Mesenchymal stem cell (in vitro differentiated cells and primary cell): ENCODE results near the gene CA14.
"Not testable (repeated sequence)": the region's sequence is repeated elsewhere in the genome, so short reads cannot be mapped to it uniquely, and the experiment has no call there.

Experiments
- DNase-seq: peaks from one replicate; pipeline ENCODE4 v3.0.0-alpha.2; 2013
- H2AFZ ChIP-seq: one replicate; pipeline ENCODE4 v1.6.1; 2013; ENCODE audit warnings: low read depth, mild to moderate bottlenecking, control low read depth, inconsistent platforms, low read length, moderate library complexity
- H2AK5ac ChIP-seq: 2 replicates; pipeline ENCODE4 v1.6.1; 2013; ENCODE audit warnings: low read length, moderate library complexity, mild to moderate bottlenecking, inconsistent platforms; ENCODE audit not compliant: severe bottlenecking
- H2BK120ac ChIP-seq: one replicate; pipeline ENCODE4 v1.6.1; 2013; ENCODE audit warnings: low read depth, mild to moderate bottlenecking, inconsistent platforms, low read length, moderate library complexity
- H2BK12ac ChIP-seq, 2 experiments: one replicate each; pipeline ENCODE4 v1.6.1; 2013; ENCODE audit warnings: inconsistent platforms in 2 of 2, low read length in 2 of 2, mild to moderate bottlenecking in 2 of 2, moderate library complexity in 2 of 2, control low read depth in 1 of 2
- H2BK15ac ChIP-seq: one replicate; pipeline ENCODE4 v1.6.1; 2013; ENCODE audit warnings: mild to moderate bottlenecking, low read depth, inconsistent platforms; ENCODE audit not compliant: poor library complexity, severe bottlenecking
- H2BK5ac ChIP-seq: 2 replicates; pipeline ENCODE4 v1.6.1; 2013; ENCODE audit warnings: low read depth, mild to moderate bottlenecking, low read length, control low read depth, inconsistent platforms; ENCODE audit not compliant: poor library complexity, severe bottlenecking
- H3K14ac ChIP-seq, 2 experiments: one replicate each; pipeline ENCODE4 v1.6.1; 2013; ENCODE audit warnings: inconsistent platforms in 2 of 2, low read length in 2 of 2, control low read depth in 1 of 2, mild to moderate bottlenecking in 1 of 2, moderate library complexity in 1 of 2
- H3K18ac ChIP-seq, 2 experiments: one replicate each; pipeline ENCODE4 v1.6.1; 2013; ENCODE audit warnings: inconsistent platforms in 2 of 2, low read length in 2 of 2, control low read depth in 1 of 2, low read depth in 1 of 2, mild to moderate bottlenecking in 1 of 2
- H3K23ac ChIP-seq, 2 experiments: one replicate each; pipeline ENCODE4 v1.6.1; 2013; ENCODE audit warnings: inconsistent platforms in 2 of 2, low read length in 2 of 2, mild to moderate bottlenecking in 2 of 2, moderate library complexity in 2 of 2, control low read depth in 1 of 2
- H3K27ac ChIP-seq: 2 replicates; pipeline ENCODE4 v1.5.1; 2013; ENCODE audit warnings: mild to moderate bottlenecking, moderate library complexity, low read length, control low read depth, inconsistent platforms; ENCODE audit not compliant: poor library complexity, severe bottlenecking
- H3K27me3 ChIP-seq, 2 experiments: 2 replicates each; pipeline versions ENCODE4 v1.6.1 to v1.7.0; 2013; ENCODE audit warnings: low read length in 2 of 2, mild to moderate bottlenecking in 2 of 2, moderate library complexity in 2 of 2, control low read depth in 1 of 2, inconsistent platforms in 1 of 2; ENCODE audit not compliant: control insufficient read depth in 1 of 2, insufficient read depth in 1 of 2
- H3K36me3 ChIP-seq, 2 experiments: 2 replicates each; pipeline versions ENCODE4 v1.6.1 to v1.7.0; 2013; ENCODE audit warnings: low read length in 2 of 2, control low read depth in 1 of 2, inconsistent platforms in 1 of 2, low read depth in 1 of 2, mild to moderate bottlenecking in 1 of 2; ENCODE audit not compliant: insufficient read depth in 2 of 2, control insufficient read depth in 1 of 2
- H3K4ac ChIP-seq, 2 experiments: one replicate each; pipeline ENCODE4 v1.6.1; 2013; ENCODE audit warnings: inconsistent platforms in 2 of 2, low read length in 2 of 2, mild to moderate bottlenecking in 2 of 2, moderate library complexity in 2 of 2, control low read depth in 1 of 2, low read depth in 1 of 2
- H3K4me1 ChIP-seq: 2 replicates; pipeline ENCODE4 v1.6.1; 2013; ENCODE audit warnings: low read depth, low read length, control low read depth; ENCODE audit not compliant: control insufficient read depth, insufficient read depth
- H3K4me2 ChIP-seq: 2 replicates; pipeline ENCODE4 v1.6.1; 2013; ENCODE audit warnings: low read length, mild to moderate bottlenecking, inconsistent platforms; ENCODE audit not compliant: poor library complexity, severe bottlenecking
- H3K4me3 ChIP-seq, 2 experiments: 2 replicates each; pipeline versions ENCODE4 v1.5.1 to v1.7.0; 2013; ENCODE audit warnings: low read length in 2 of 2, mild to moderate bottlenecking in 2 of 2, control low read depth in 1 of 2, low read depth in 1 of 2; ENCODE audit not compliant: insufficient read depth in 1 of 2
- H3K79me1 ChIP-seq: replicated peaks from 2 replicates; pipeline ENCODE4 v1.6.1; 2013; ENCODE audit warnings: mild to moderate bottlenecking, control low read depth, low read length, inconsistent platforms; ENCODE audit not compliant: poor library complexity, severe bottlenecking
- H3K9ac ChIP-seq: 2 replicates; pipeline ENCODE4 v1.7.0; 2013; ENCODE audit warnings: mild to moderate bottlenecking, low read length, moderate library complexity
- H3K9me3 ChIP-seq: 2 replicates; pipeline ENCODE4 v1.7.0; 2013; ENCODE audit warnings: mild to moderate bottlenecking, low read length; ENCODE audit not compliant: control insufficient read depth
- H4K8ac ChIP-seq: one replicate; pipeline ENCODE4 v1.6.1; 2013; ENCODE audit warnings: inconsistent platforms, mild to moderate bottlenecking, low read length, moderate library complexity
- H4K91ac ChIP-seq: one replicate; pipeline ENCODE4 v1.6.1; 2013; ENCODE audit warnings: mild to moderate bottlenecking, low read length, inconsistent platforms
- WGBS: methylation state at CpG from one replicate; pipeline ENCODE4 v1.1.7; 2013; ENCODE audit warnings: mixed read lengths; 5-methylcytosine and 5-hydroxymethylcytosine counted together

CA14 gene

GRCh38 chr1:150302338-150302737 is 44.8 kb downstream of the CA14 start:
- Histone ChIP-seq H3K4ac (no peak overlapping the region), H2BK5ac (no peak overlapping the region), H2BK15ac (no peak overlapping the region), H3K27me3 (no peaks in the 10 kb centered on the region), H3K27ac (no peak overlapping the region), H2AK5ac (no peak overlapping the region), H3K14ac (no peak overlapping the region), H3K9me3 (no peaks in the 10 kb centered on the region), H3K4me1 (no peaks in the 10 kb centered on the region), H3K36me3 (peaks cover 34 to 71% of the 10 kb centered on the region in 2 experiments), H4K8ac (no peak overlapping the region), H3K18ac (no peak overlapping the region), H3K79me1 (peaks cover 18% of the 10 kb centered on the region), H2AFZ (no peak overlapping the region), H4K91ac (no peak overlapping the region), H2BK12ac (no peak overlapping the region), H3K4me3 (no peak overlapping the region), H3K4me2 (no peak overlapping the region), H2BK120ac (no peak overlapping the region), H3K23ac (no peak overlapping the region), H3K9ac (no peak overlapping the region)
- DNase-seq: peak; percentile 13
- 86% methylated on average over 6 of the region's 6 CpGs for whole genome bisulfite sequencing

GRCh38 chr1:150302902-150303301 is 45.3 kb downstream of the CA14 start:
- H2AFZ ChIP-seq: no peak overlapping the region
- H3K14ac ChIP-seq: no peak overlapping the region
- no peak overlapping the region for H3K4ac ChIP-seq
- no peak overlapping the region for H2BK15ac ChIP-seq
- no peak for DNase-seq
- H2BK12ac ChIP-seq: no peak overlapping the region
- no peak overlapping the region for H3K27ac ChIP-seq
- H3K27me3 ChIP-seq: no peaks in the 10 kb centered on the region
- H2BK120ac ChIP-seq: no peak overlapping the region
- no peak overlapping the region for H3K18ac ChIP-seq
- WGBS: 57% methylated on average over 2 of the region's 2 CpGs
- H3K4me1 ChIP-seq: no peaks in the 10 kb centered on the region
- no peak overlapping the region for H3K23ac ChIP-seq
- peaks cover 18% of the 10 kb centered on the region for H3K79me1 ChIP-seq
- no peak overlapping the region for H4K91ac ChIP-seq
- no peak overlapping the region for H3K4me3 ChIP-seq
- peaks cover 38 to 71% of the 10 kb centered on the region in 2 experiments for H3K36me3 ChIP-seq
- H2BK5ac ChIP-seq: no peak overlapping the region
- H4K8ac ChIP-seq: no peak overlapping the region
- H3K9ac ChIP-seq: no peak overlapping the region
- no peak overlapping the region for H3K4me2 ChIP-seq
- H3K9me3 ChIP-seq: no peaks in the 10 kb centered on the region
- no peak overlapping the region for H2AK5ac ChIP-seq

- H3K23ac ChIP-seq, H3K4me1 ChIP-seq, H2BK15ac ChIP-seq, H3K9ac ChIP-seq, DNase-seq, H3K18ac ChIP-seq, H3K27me3 ChIP-seq, H2BK12ac ChIP-seq, H3K14ac ChIP-seq, H4K8ac ChIP-seq, H2BK5ac ChIP-seq, H3K27ac ChIP-seq, H3K4ac ChIP-seq, H3K9me3 ChIP-seq, H3K4me3 ChIP-seq, H2BK120ac ChIP-seq, H4K91ac ChIP-seq, H2AK5ac ChIP-seq, H3K4me2 ChIP-seq, H2AFZ ChIP-seq, H3K79me1 ChIP-seq: not testable (repeated sequence)
- H3K36me3 ChIP-seq: peaks cover 28 to 36% of the 10 kb centered on the region in 2 experiments
- 99% methylated on average over 7 of the region's 9 CpGs for WGBS
Observed at GRCh38 chr1:150308585-150308984, 51.0 kb downstream of the CA14 start.

GRCh38 chr1:150309758-150310508 is 52.4 kb downstream of the CA14 start:
- Histone ChIP-seq H3K23ac (no peak overlapping the region), H3K4me1 (no peaks in the 10 kb centered on the region), H4K8ac (no peak overlapping the region), H3K27ac (no peak overlapping the region), H3K79me1 (peaks cover 2% of the 10 kb centered on the region), H3K18ac (no peak overlapping the region), H3K9ac (no peak overlapping the region), H3K4ac (no peak overlapping the region), H4K91ac (no peak overlapping the region), H2AK5ac (no peak overlapping the region), H2BK120ac (no peak overlapping the region), H2AFZ (no peak overlapping the region), H3K36me3 (peaks cover 22 to 34% of the 10 kb centered on the region in 2 experiments), H3K4me2 (no peak overlapping the region), H3K4me3 (no peak overlapping the region), H3K27me3 (no peaks in the 10 kb centered on the region), H3K14ac (no peak overlapping the region), H2BK5ac (no peak overlapping the region), H2BK15ac (no peak overlapping the region), H3K9me3 (no peaks in the 10 kb centered on the region), H2BK12ac (no peak overlapping the region)
- no peak for DNase-seq
- WGBS: 93% methylated on average over 10 of the region's 10 CpGs
